Daoy (cell line): Measurements from ENCODE around the gene EXO1. TPM values are rescaled to one million over a fixed set of nuclear protein-coding genes. Genes with fewer than 3 reads are reported as not detected.
"Not testable (repeated sequence)": the region's sequence is repeated elsewhere in the genome, so short reads cannot be mapped to it uniquely, and the experiment has no call there.

Experiments used
- DNase-seq: peaks from one replicate; pipeline ENCODE4 v3.0.0-alpha.2; 2015; ENCODE audit warnings: low read depth
- total RNA-seq: library from RNA; depleted of rRNA; stranded (reverse); fragments of >200 nt; shearing (Covaris generic); gene quantifications from 2 replicates; pipeline ENCODE4 v1.2.3, GENCODE V29; 2014; rRNA removed

Gene EXO1
- 54.2 and 67.1 TPM in 2 replicates for total RNA-seq

- DNase-seq: peak; percentile 95
Observed at GRCh38 chr1:241847796-241848685, at the start of gene EXO1. Gene EXO1, plus strand, starts transcription at chr1:241848204. Its CDS starts 2,222 bp downstream, at chr1:241850426.

GRCh38 chr1:241799416-241799815 lies 48.6 kb upstream of the EXO1 start:
- DNase-seq: no peak

GRCh38 chr1:241800640-241801039 lies 47.4 kb upstream of the EXO1 start:
- DNase-seq: no peak

GRCh38 chr1:241802863-241803262 lies 45.1 kb upstream of the EXO1 start:
- no peak for DNase-seq

- not testable (repeated sequence) for DNase-seq
Observed at GRCh38 chr1:241804706-241805105, 43.3 kb upstream of the EXO1 start.

- no peak for DNase-seq
Observed at GRCh38 chr1:241808265-241808664, 39.7 kb upstream of the EXO1 start.

- DNase-seq: no peak
Observed at GRCh38 chr1:241810769-241811405, 37.1 kb upstream of the EXO1 start.

- DNase-seq: no peak
Observed at GRCh38 chr1:241813768-241814320, 34.2 kb upstream of the EXO1 start.

GRCh38 chr1:241816008-241816407 lies 32.0 kb upstream of the EXO1 start:
- no peak for DNase-seq

- peak; percentile 40 for DNase-seq
Observed at GRCh38 chr1:241817331-241817792, 30.6 kb upstream of the EXO1 start.

- DNase-seq: no peak
Observed at GRCh38 chr1:241817956-241818612, 29.9 kb upstream of the EXO1 start.

- DNase-seq: no peak
Observed at GRCh38 chr1:241819340-241819866, 28.6 kb upstream of the EXO1 start.

- DNase-seq: no peak
Observed at GRCh38 chr1:241821363-241821762, 26.6 kb upstream of the EXO1 start.

- no peak for DNase-seq
Observed at GRCh38 chr1:241822846-241823245, 25.2 kb upstream of the EXO1 start.

- no peak for DNase-seq
Observed at GRCh38 chr1:241823925-241824324, 24.1 kb upstream of the EXO1 start.

- no peak for DNase-seq
Observed at GRCh38 chr1:241825581-241825980, 22.4 kb upstream of the EXO1 start.

- DNase-seq: not testable (repeated sequence)
Observed at GRCh38 chr1:241826613-241827012, 21.4 kb upstream of the EXO1 start.

GRCh38 chr1:241827264-241827663 lies 20.7 kb upstream of the EXO1 start:
- no peak for DNase-seq

GRCh38 chr1:241828463-241829021 lies 19.5 kb upstream of the EXO1 start:
- peak; percentile 12 for DNase-seq

GRCh38 chr1:241829468-241829867 lies 18.5 kb upstream of the EXO1 start:
- no peak for DNase-seq

GRCh38 chr1:241834733-241835377 lies 13.1 kb upstream of the EXO1 start:
- peak; percentile 31 for DNase-seq
